Gastrocnemius medialis (tissue), 4 donors: ENCODE results near the gene PIK3C2G. TPM values are rescaled to one million over a fixed set of nuclear protein-coding genes. Genes with fewer than 3 reads are reported as not detected.

Experiments used
- ATAC-seq, 2 donors: fragments of 150-250 bp; one replicate each; pipeline ENCODE4 v1.9.1; 2016
- DNase-seq, 2 donors: peaks; one replicate each; pipeline ENCODE4 v3.0.0-alpha.2; 2019
- H3K27ac ChIP-seq, 4 donors: fragments of 200-600 bp; sonication (generic); 1 replicate in 1 of 4; 2 replicates in 3 of 4; pipeline ENCODE4 v1.5.1; 2016 to 2018; ENCODE audit warnings: mild to moderate bottlenecking in 2 of 4, moderate library complexity in 1 of 4
- H3K27me3 ChIP-seq, 3 donors: fragments of 200-600 bp; sonication (generic) in 2 of 3; 1 replicate in 1 of 3; 2 replicates in 2 of 3; pipeline versions ENCODE4 v1.5.1 to v1.6.0; 2016 to 2019; ENCODE audit warnings: mild to moderate bottlenecking in 1 of 3, moderate library complexity in 1 of 3
- H3K36me3 ChIP-seq, 2 donors: fragments of 200-600 bp; sonication (generic) in 1 of 2; one replicate each; pipeline ENCODE4 v1.5.1; 2017 to 2018
- H3K4me1 ChIP-seq, 2 donors: fragments of 200-600 bp; sonication (generic) in 1 of 2; one replicate each; pipeline ENCODE4 v1.5.1; 2016 to 2017; ENCODE audit warnings: mild to moderate bottlenecking in 2 of 2
- H3K4me3 ChIP-seq, 4 donors: fragments of 200-600 bp; sonication (generic) in 3 of 4; 1 replicate in 1 of 4; 2 replicates in 3 of 4; pipeline ENCODE4 v1.5.1; 2016 to 2019; ENCODE audit warnings: mild to moderate bottlenecking in 2 of 4
- H3K9me3 ChIP-seq, 3 donors: fragments of 200-600 bp; sonication (generic) in 2 of 3; 1 replicate in 1 of 3; 2 replicates in 2 of 3; pipeline ENCODE4 v1.5.1; 2016 to 2019
- POLR2A ChIP-seq, 2 donors: fragments of 450-650 bp; IDR thresholded peaks; one replicate each; pipeline ENCODE4 v1.6.1; 2017; ENCODE audit warnings: antibody characterized with exemption in 2 of 2, mild to moderate bottlenecking in 2 of 2, moderate library complexity in 2 of 2
- in situ Hi-C, 4 donors: fragments of 200-750 bp; cut with MboI; loops; one replicate each; pipeline versions ENCODE4 v1.15.0 to v1.8.0; 2017; ENCODE audit warnings: low sequenced_read_pairs in 4 of 4
- intact Hi-C: fragments of 100-400 bp; cut with DNase I; formaldehyde crosslinking; loops from one replicate; pipeline ENCODE4 v1.15.1; 2023; ENCODE audit warnings: low total_unique reads
- total RNA-seq, 4 donors: library from RNA; depleted of rRNA; stranded (reverse); fragments of >200 nt; gene quantifications; one replicate each; pipeline versions ENCODE4 v1.1.0 to v1.2.3, GENCODE V29; 2016
- TF ChIP-seq, protein P1 (sequence below), 5 experiments: fragments of 450-650 bp in 3 of 5; fragments of 200-600 bp in 2 of 5; sonication (generic) in 2 of 5; IDR thresholded peaks in 4 of 5; conservative IDR thresholded peaks in 1 of 5; 1 replicate in 4 of 5; 2 replicates in 1 of 5; pipeline ENCODE4 v1.5.1; 2016 to 2019; ENCODE audit warnings: antibody characterized with exemption in 5 of 5, mild to moderate bottlenecking in 3 of 5, moderate library complexity in 3 of 5

PIK3C2G gene
- total RNA-seq, 4 donors from 2014 or later, result 0.40 TPM; not detected in 3

DNA sequence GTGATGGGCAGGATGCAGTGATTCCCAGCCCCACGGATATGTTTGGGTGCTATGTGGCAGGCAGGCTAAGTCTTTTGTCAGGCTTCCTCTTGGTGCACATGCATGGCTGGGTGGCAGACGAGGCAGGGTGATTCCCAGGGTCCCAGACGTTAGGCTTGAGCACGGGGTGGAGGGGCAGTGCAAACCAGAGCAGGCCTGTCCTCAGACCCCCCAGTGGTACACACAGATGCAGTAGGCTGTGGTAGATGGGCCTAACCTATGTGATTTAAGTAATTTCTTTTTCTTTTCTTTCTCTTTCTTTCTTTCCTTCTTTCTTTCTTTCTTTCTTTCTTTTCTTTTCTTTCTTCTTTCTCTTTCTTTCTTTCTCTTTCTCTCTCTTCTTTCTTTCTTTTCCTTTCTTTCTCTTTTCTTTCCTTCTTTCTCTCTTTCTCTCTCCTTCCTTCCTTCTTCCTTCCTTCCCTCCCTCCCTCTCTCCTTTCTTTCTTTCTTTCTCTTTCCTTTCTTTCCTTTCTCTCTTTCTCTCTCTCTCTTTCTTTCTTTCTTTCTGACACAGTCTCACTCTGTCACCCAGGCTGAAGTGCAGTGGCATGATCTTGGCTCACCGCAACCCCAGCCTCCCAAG lies 41.6 kb downstream of the PIK3C2G start:
- ATAC-seq (no peak), DNase-seq (no peak)
- intact Hi-C loops, result no loop called here
- Histone ChIP-seq H3K27me3 (no peaks in the 10 kb centered on the region), H3K4me1 (no peaks in the 10 kb centered on the region), H3K36me3 (no peaks in the 10 kb centered on the region), H3K4me3 (no peak overlapping the region), H3K9me3 (no peaks in the 10 kb centered on the region), H3K27ac (no peak overlapping the region)
- TF ChIP-seq POLR2A (IDR thresholded peaks at IDR 0.05), result no peak
- TF ChIP-seq, protein P1, sequence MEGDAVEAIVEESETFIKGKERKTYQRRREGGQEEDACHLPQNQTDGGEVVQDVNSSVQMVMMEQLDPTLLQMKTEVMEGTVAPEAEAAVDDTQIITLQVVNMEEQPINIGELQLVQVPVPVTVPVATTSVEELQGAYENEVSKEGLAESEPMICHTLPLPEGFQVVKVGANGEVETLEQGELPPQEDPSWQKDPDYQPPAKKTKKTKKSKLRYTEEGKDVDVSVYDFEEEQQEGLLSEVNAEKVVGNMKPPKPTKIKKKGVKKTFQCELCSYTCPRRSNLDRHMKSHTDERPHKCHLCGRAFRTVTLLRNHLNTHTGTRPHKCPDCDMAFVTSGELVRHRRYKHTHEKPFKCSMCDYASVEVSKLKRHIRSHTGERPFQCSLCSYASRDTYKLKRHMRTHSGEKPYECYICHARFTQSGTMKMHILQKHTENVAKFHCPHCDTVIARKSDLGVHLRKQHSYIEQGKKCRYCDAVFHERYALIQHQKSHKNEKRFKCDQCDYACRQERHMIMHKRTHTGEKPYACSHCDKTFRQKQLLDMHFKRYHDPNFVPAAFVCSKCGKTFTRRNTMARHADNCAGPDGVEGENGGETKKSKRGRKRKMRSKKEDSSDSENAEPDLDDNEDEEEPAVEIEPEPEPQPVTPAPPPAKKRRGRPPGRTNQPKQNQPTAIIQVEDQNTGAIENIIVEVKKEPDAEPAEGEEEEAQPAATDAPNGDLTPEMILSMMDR (IDR thresholded peaks at IDR 0.05 in 4 of 5, conservative IDR thresholded peaks at IDR 0.05 in 1 of 5), result no peak
- in situ Hi-C loops, result no loop called here

DNA sequence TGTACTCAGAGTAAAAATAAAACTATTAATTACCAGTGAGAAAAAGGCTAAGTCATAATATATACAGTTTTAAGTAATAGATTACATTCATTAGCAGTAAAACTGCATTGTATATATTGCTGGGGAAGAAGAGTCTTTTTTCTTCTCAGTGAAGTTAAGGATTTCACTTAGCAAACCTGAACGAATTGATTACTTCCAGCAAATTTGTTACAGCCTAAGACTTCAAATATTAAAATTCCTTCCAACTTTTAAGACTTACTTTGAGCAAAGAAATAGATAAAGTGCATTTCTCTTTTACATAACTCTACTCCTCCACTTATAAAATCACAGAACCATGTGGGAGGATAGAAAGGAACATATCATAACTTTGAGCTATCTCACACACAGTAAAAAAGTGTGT lies 43.3 kb downstream of the PIK3C2G start:
- no peak for ATAC-seq
- H3K4me3 ChIP-seq, result no peak overlapping the region
- TF ChIP-seq, protein P1 (IDR thresholded peaks at IDR 0.05 in 4 of 5, conservative IDR thresholded peaks at IDR 0.05 in 1 of 5), result no peak
- TF ChIP-seq POLR2A (IDR thresholded peaks at IDR 0.05), result no peak
- no peak for DNase-seq
- intact Hi-C loops, result no loop called here
- H3K4me1 ChIP-seq, result no peaks in the 10 kb centered on the region
- no peaks in the 10 kb centered on the region for H3K9me3 ChIP-seq
- H3K27me3 ChIP-seq, result no peaks in the 10 kb centered on the region
- H3K27ac ChIP-seq, result no peak overlapping the region
- no peaks in the 10 kb centered on the region for H3K36me3 ChIP-seq
- in situ Hi-C loops, result no loop called here

DNA sequence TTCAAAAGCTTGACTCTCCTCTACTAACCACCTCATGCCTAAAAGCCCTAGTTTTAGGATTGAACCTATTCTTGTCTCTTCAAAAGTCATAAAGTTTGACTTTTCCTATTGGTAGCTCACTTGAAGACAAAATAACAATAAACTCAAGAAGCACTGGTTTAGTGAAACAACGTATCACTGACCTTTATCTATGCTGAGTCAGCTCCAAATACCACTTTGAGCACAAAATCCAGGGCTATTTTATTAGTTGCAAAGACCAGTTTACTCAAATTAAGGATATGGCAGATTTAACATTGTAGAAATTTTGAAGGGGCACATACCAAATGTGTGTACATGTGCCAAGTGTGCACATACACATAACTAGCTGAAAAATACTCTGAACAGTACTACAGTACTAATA lies 45.0 kb downstream of the PIK3C2G start:
- Histone ChIP-seq H3K36me3 (no peaks in the 10 kb centered on the region), H3K4me3 (no peak overlapping the region), H3K27me3 (no peaks in the 10 kb centered on the region), H3K27ac (no peak overlapping the region), H3K9me3 (no peaks in the 10 kb centered on the region), H3K4me1 (no peaks in the 10 kb centered on the region)
- in situ Hi-C loops, result no loop called here
- no peak for ATAC-seq
- TF ChIP-seq POLR2A (IDR thresholded peaks at IDR 0.05), result no peak
- TF ChIP-seq, protein P1 (IDR thresholded peaks at IDR 0.05 in 4 of 5, conservative IDR thresholded peaks at IDR 0.05 in 1 of 5), result no peak
- intact Hi-C loops, result no loop called here
- no peak for DNase-seq

DNA sequence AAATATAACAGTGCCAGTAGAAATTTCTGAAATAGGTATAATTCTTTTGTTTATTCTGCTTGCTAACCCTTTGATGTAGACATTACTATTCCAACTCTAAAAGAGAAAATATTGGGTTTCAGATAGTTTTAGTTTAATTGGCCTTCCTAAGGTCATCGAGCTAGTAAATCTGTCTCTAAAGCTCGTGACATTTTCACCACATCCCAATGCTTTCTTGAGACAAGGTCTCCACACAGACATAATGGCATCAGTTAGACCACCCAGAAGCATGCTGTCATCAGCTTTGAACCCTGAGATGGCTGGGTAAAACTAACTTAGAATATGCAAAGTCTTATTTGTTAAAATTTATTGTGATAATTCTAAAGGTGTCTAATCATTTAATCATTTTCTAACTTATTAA lies 52.0 kb downstream of the PIK3C2G start:
- H3K4me1 ChIP-seq, result no peaks in the 10 kb centered on the region
- in situ Hi-C loops, result no loop called here
- no peak overlapping the region for H3K4me3 ChIP-seq
- H3K36me3 ChIP-seq, result no peaks in the 10 kb centered on the region
- H3K27ac ChIP-seq, result no peak overlapping the region
- intact Hi-C loops, result no loop called here
- ATAC-seq (no peak), DNase-seq (no peak)
- H3K27me3 ChIP-seq, result no peaks in the 10 kb centered on the region
- no peak for TF ChIP-seq POLR2A (IDR thresholded peaks at IDR 0.05)
- TF ChIP-seq, protein P1 (IDR thresholded peaks at IDR 0.05 in 4 of 5, conservative IDR thresholded peaks at IDR 0.05 in 1 of 5), result no peak
- no peaks in the 10 kb centered on the region for H3K9me3 ChIP-seq
